Osteoblast (primary cell): ENCODE results near the gene TEKT5. TPM values are rescaled to one million over a fixed set of nuclear protein-coding genes. Genes with fewer than 3 reads are reported as not detected.

Experiments used
- DNase-seq: peaks from one replicate; pipeline ENCODE4 v3.0.0; 2011; ENCODE audit warnings: low spot score, mixed read lengths; ENCODE audit not compliant: insufficient read length; ENCODE audit errors: missing footprints
- H2AFZ ChIP-seq: 2 replicates; pipeline ENCODE4 v1.6.0; 2011; ENCODE audit warnings: mild to moderate bottlenecking, low read length
- H3K27ac ChIP-seq: 2 replicates; pipeline ENCODE4 v1.5.1; 2011; ENCODE audit warnings: mild to moderate bottlenecking, low read depth, low read length, moderate library complexity
- H3K27me3 ChIP-seq: 2 replicates; pipeline ENCODE4 v1.6.0; 2012; ENCODE audit warnings: mild to moderate bottlenecking, control low read depth, inconsistent platforms, low read length, moderate library complexity; ENCODE audit not compliant: insufficient read depth
- H3K36me3 ChIP-seq: 2 replicates; pipeline ENCODE4 v1.5.1; 2011; ENCODE audit warnings: mild to moderate bottlenecking, low read length, control low read depth, moderate library complexity; ENCODE audit not compliant: insufficient read depth
- H3K4me1 ChIP-seq: 2 replicates; pipeline ENCODE4 v1.5.1; 2011; ENCODE audit warnings: mild to moderate bottlenecking, low read length, control low read depth, moderate library complexity; ENCODE audit not compliant: insufficient read depth
- H3K4me2 ChIP-seq: 2 replicates; pipeline ENCODE4 v1.6.0; 2011; ENCODE audit warnings: mild to moderate bottlenecking, low read length; ENCODE audit not compliant: insufficient read depth
- H3K4me3 ChIP-seq: fragments of 200-600 bp; sonication (generic); 3 replicates; pipeline ENCODE4 v1.5.1; 2012; ENCODE audit warnings: mild to moderate bottlenecking, low read length, inconsistent platforms; ENCODE audit not compliant: insufficient read depth
- H3K79me2 ChIP-seq: 2 replicates; pipeline ENCODE4 v1.6.0; 2012; ENCODE audit warnings: mild to moderate bottlenecking, low read length, control low read depth, inconsistent platforms; ENCODE audit not compliant: insufficient read depth
- H3K9me3 ChIP-seq: 2 replicates; pipeline ENCODE4 v1.5.1; 2011; ENCODE audit warnings: low read depth, low read length, control low read depth
- H4K20me1 ChIP-seq: 2 replicates; pipeline ENCODE4 v1.6.0; 2012; ENCODE audit warnings: mild to moderate bottlenecking, low read length, control low read depth; ENCODE audit not compliant: insufficient read depth
- CTCF ChIP-seq: IDR thresholded peaks from 2 replicates; pipeline ENCODE4 v1.5.1; 2011; ENCODE audit warnings: mild to moderate bottlenecking, low read depth, low read length, moderate library complexity; ENCODE audit errors: extremely low read depth
- total RNA-seq: library from RNA; depleted of rRNA; stranded (reverse); fragments of >200 nt; gene quantifications from 2 replicates; pipeline ENCODE4 v1.2.3, GENCODE V29; 2012

TEKT5 gene
- total RNA-seq, 1 donor = 0.36 TPM

- no peak for TF ChIP-seq CTCF
- Histone ChIP-seq H2AFZ (no peak overlapping the region), H3K9me3 (no peaks in the 10 kb centered on the region), H4K20me1 (no peaks in the 10 kb centered on the region), H3K4me3 (no peak overlapping the region), H3K36me3 (no peaks in the 10 kb centered on the region), H3K27me3 (no peaks in the 10 kb centered on the region), H3K79me2 (no peaks in the 10 kb centered on the region), H3K4me2 (no peak overlapping the region), H3K27ac (no peak overlapping the region), H3K4me1 (no peaks in the 10 kb centered on the region)
- no peak for DNase-seq
Measured at GRCh38 chr16:10692470-10692869, 2.3 kb downstream of the TEKT5 start.

- no peaks in the 10 kb centered on the region for H3K79me2 ChIP-seq
- H3K36me3 ChIP-seq = no peaks in the 10 kb centered on the region
- H3K9me3 ChIP-seq = no peaks in the 10 kb centered on the region
- no peak overlapping the region for H2AFZ ChIP-seq
- no peak overlapping the region for H3K4me3 ChIP-seq
- TF ChIP-seq CTCF = no peak
- no peaks in the 10 kb centered on the region for H4K20me1 ChIP-seq
- H3K4me2 ChIP-seq = no peak overlapping the region
- no peaks in the 10 kb centered on the region for H3K4me1 ChIP-seq
- H3K27ac ChIP-seq = no peak overlapping the region
- DNase-seq = peak; percentile 68
- H3K27me3 ChIP-seq = peaks cover 2% of the 10 kb centered on the region
Measured at GRCh38 chr16:10688726-10689125, 6.0 kb downstream of the TEKT5 start.

GRCh38 chr16:10688291-10688690 lies 6.4 kb downstream of the TEKT5 start:
- DNase-seq = peak; percentile 37
- TF ChIP-seq CTCF = no peak
- Histone ChIP-seq H4K20me1 (no peaks in the 10 kb centered on the region), H3K27ac (no peak overlapping the region), H3K79me2 (no peaks in the 10 kb centered on the region), H3K4me1 (no peaks in the 10 kb centered on the region), H3K4me3 (no peak overlapping the region), H3K4me2 (no peak overlapping the region), H2AFZ (no peak overlapping the region), H3K27me3 (peaks cover 2% of the 10 kb centered on the region), H3K9me3 (no peaks in the 10 kb centered on the region), H3K36me3 (no peaks in the 10 kb centered on the region)

- no peak for DNase-seq
- no peak overlapping the region for H3K4me3 ChIP-seq
- H2AFZ ChIP-seq = no peak overlapping the region
- no peaks in the 10 kb centered on the region for H3K4me1 ChIP-seq
- TF ChIP-seq CTCF = no peak
- H3K27me3 ChIP-seq = peaks cover 2% of the 10 kb centered on the region
- no peaks in the 10 kb centered on the region for H3K9me3 ChIP-seq
- H3K79me2 ChIP-seq = no peaks in the 10 kb centered on the region
- H4K20me1 ChIP-seq = no peaks in the 10 kb centered on the region
- H3K27ac ChIP-seq = no peak overlapping the region
- H3K4me2 ChIP-seq = no peak overlapping the region
- no peaks in the 10 kb centered on the region for H3K36me3 ChIP-seq
Measured at GRCh38 chr16:10685709-10686108, 9.0 kb downstream of the TEKT5 start.
